HG03064 (cell line): ENCODE results near the gene IDH2.
"Not testable (repeated sequence)": the region's sequence is repeated elsewhere in the genome, so short reads cannot be mapped to it uniquely, and the experiment has no call there.

Experiments used
- ATAC-seq: cut with Tn5 transposase; IDR thresholded peaks from one replicate; pipeline ENCODE4 v1.9.1; 2021; ENCODE audit warnings: low read depth; ENCODE audit not compliant: unreplicated experiment

Gene IDH2

GRCh38 chr15:90115783-90116182, 13.5 kb upstream of the IDH2 start:
- ATAC-seq, result no peak

- no peak for ATAC-seq
Measured at GRCh38 chr15:90114451-90114901, 12.2 kb upstream of the IDH2 start.

- ATAC-seq, result no peak
Measured at GRCh38 chr15:90113166-90113565, 10.9 kb upstream of the IDH2 start.

GRCh38 chr15:90109163-90109751, 7.0 kb upstream of the IDH2 start:
- not testable (repeated sequence) for ATAC-seq

GRCh38 chr15:90108038-90108437, 5.8 kb upstream of the IDH2 start:
- ATAC-seq, result not testable (repeated sequence)

GRCh38 chr15:90106522-90107117, 4.4 kb upstream of the IDH2 start:
- no peak for ATAC-seq

GRCh38 chr15:90105521-90105920, 3.3 kb upstream of the IDH2 start:
- no peak for ATAC-seq

- ATAC-seq, result no peak
Measured at GRCh38 chr15:90104551-90104950, 2.3 kb upstream of the IDH2 start.

GRCh38 chr15:90103701-90104329, 1.5 kb upstream of the IDH2 start:
- no peak for ATAC-seq

GRCh38 chr15:90101130-90101968, 919 bp downstream of the IDH2 start:
- ATAC-seq, result peak; percentile 4

- no peak for ATAC-seq
Measured at GRCh38 chr15:90099868-90100831, 2.1 kb downstream of the IDH2 start.

GRCh38 chr15:90099072-90099867, 3.0 kb downstream of the IDH2 start:
- ATAC-seq, result no peak

GRCh38 chr15:90097475-90097874, 4.8 kb downstream of the IDH2 start:
- ATAC-seq, result peak; percentile 43

- ATAC-seq, result no peak
Measured at GRCh38 chr15:90095521-90095959, 6.7 kb downstream of the IDH2 start.

- ATAC-seq, result no peak
Measured at GRCh38 chr15:90091156-90091931, 10.9 kb downstream of the IDH2 start.

- no peak for ATAC-seq
Measured at GRCh38 chr15:90090226-90090848, 11.9 kb downstream of the IDH2 start.

- no peak for ATAC-seq
Measured at GRCh38 chr15:90087454-90088154, 14.7 kb downstream of the IDH2 start.
